GM23338 (cell line): ENCODE data around the gene YIPF4. TPM values are rescaled to one million over a fixed set of nuclear protein-coding genes. Genes with fewer than 3 reads are reported as not detected.

ENCODE experiments used
- ATAC-seq: fragments of 200-7000 bp; cut with Tn5 transposase; 3 replicates; pipeline ENCODE4 v1.9.1; 2020
- DNase-seq: peaks from one replicate; pipeline ENCODE4 v3.0.0-alpha.2; 2015; ENCODE audit warnings: low spot score
- H2AFZ ChIP-seq: fragments of 200-600 bp; sonication (generic); 2 replicates; pipeline ENCODE4 v1.8.0; 2016; ENCODE audit warnings: antibody characterized with exemption, mild to moderate bottlenecking, moderate library complexity
- H3F3A ChIP-seq: fragments of 200-600 bp; sonication (generic); replicated peaks from 2 replicates; pipeline ENCODE4 v1.8.0; 2017; ENCODE audit warnings: antibody characterized with exemption, mixed run types, low read depth
- H3K27ac ChIP-seq: fragments of 200-600 bp; sonication (generic); 2 replicates; pipeline ENCODE4 v1.6.1; 2016; ENCODE audit warnings: low read depth
- H3K27me3 ChIP-seq: fragments of 200-600 bp; sonication (generic); 2 replicates; pipeline ENCODE4 v1.8.0; 2016; ENCODE audit warnings: mild to moderate bottlenecking, mixed run types, moderate library complexity; ENCODE audit not compliant: insufficient read depth
- H3K36me3 ChIP-seq: fragments of 200-600 bp; sonication (generic); 2 replicates; pipeline ENCODE4 v1.8.0; 2016; ENCODE audit warnings: mild to moderate bottlenecking; ENCODE audit not compliant: insufficient read depth
- H3K4me1 ChIP-seq: fragments of 200-600 bp; sonication (generic); 2 replicates; pipeline ENCODE4 v1.8.0; 2016; ENCODE audit warnings: mild to moderate bottlenecking, moderate library complexity; ENCODE audit not compliant: insufficient read depth
- H3K4me2 ChIP-seq: fragments of 200-600 bp; sonication (generic); 2 replicates; pipeline ENCODE4 v1.7.1; 2017; ENCODE audit warnings: mixed run types
- H3K4me3 ChIP-seq: fragments of 200-600 bp; sonication (generic); 2 replicates; pipeline ENCODE4 v1.6.1; 2016; ENCODE audit warnings: mixed run types
- H3K79me2 ChIP-seq: fragments of 200-600 bp; sonication (generic); replicated peaks from 2 replicates; pipeline ENCODE4 v1.8.0; 2017; ENCODE audit warnings: mild to moderate bottlenecking; ENCODE audit not compliant: insufficient read depth
- H3K9me2 ChIP-seq: fragments of 200-600 bp; sonication (generic); 2 replicates; pipeline ENCODE4 v1.8.0; 2017; ENCODE audit not compliant: insufficient read depth
- H4K20me1 ChIP-seq: fragments of 200-600 bp; sonication (generic); replicated peaks from 2 replicates; pipeline ENCODE4 v1.8.0; 2017; ENCODE audit warnings: mild to moderate bottlenecking; ENCODE audit not compliant: insufficient read depth
- H3K27ac Mint-ChIP-seq: 2 replicates; pipeline ENCODE4 v1.8.0; 2020; ENCODE audit warnings: inconsistent platforms, mild to moderate bottlenecking, moderate library complexity, mixed read lengths
- H3K27me3 Mint-ChIP-seq: 3 replicates; pipeline ENCODE4 v1.8.0; 2022; ENCODE audit warnings: low read depth, mild to moderate bottlenecking, moderate library complexity, mixed read lengths, inconsistent platforms; ENCODE audit not compliant: insufficient read depth, poor library complexity
- H3K36me3 Mint-ChIP-seq: 3 replicates; pipeline ENCODE4 v1.8.0; 2021; ENCODE audit warnings: low read depth, mild to moderate bottlenecking, inconsistent platforms, moderate library complexity, mixed read lengths
- H3K4me1 Mint-ChIP-seq: 3 replicates; pipeline ENCODE4 v1.8.0; 2020; ENCODE audit warnings: mild to moderate bottlenecking, inconsistent platforms, mixed read lengths
- H3K4me3 Mint-ChIP-seq: 3 replicates; pipeline ENCODE4 v1.8.0; 2021; ENCODE audit warnings: moderate library complexity, mild to moderate bottlenecking, inconsistent platforms, mixed read lengths
- H3K9me3 Mint-ChIP-seq: 3 replicates; pipeline ENCODE4 v1.8.0; 2020; ENCODE audit warnings: moderate library complexity, mild to moderate bottlenecking, inconsistent platforms, mixed read lengths
- CREB1 ChIP-seq: fragments of 250-450 bp; sonication (Bioruptor Pico); IDR thresholded peaks from 2 replicates; pipeline ENCODE4 v1.5.0; 2020; ENCODE audit warnings: low read depth, mild to moderate bottlenecking, moderate library complexity
- CTCF ChIP-seq, 2 experiments: fragments of 200-600 bp in 1 of 2; sonication (generic) in 1 of 2; conservative IDR thresholded peaks; 2 replicates each; pipeline versions ENCODE4 v1.5.1 to v1.6.1; 2016 to 2017; ENCODE audit warnings: antibody characterized with exemption in 2 of 2, low read depth in 2 of 2, mild to moderate bottlenecking in 2 of 2, moderate library complexity in 1 of 2
- ETS1 ChIP-seq: IDR thresholded peaks from 2 replicates; pipeline ENCODE4 v1.6.1; 2016; ENCODE audit warnings: antibody characterized with exemption
- EZH2 ChIP-seq: fragments of 200-600 bp; sonication (generic); IDR thresholded peaks from one replicate; pipeline ENCODE4 v1.8.0; 2017; ENCODE audit warnings: antibody characterized with exemption, mild to moderate bottlenecking, low read depth; ENCODE audit not compliant: unreplicated experiment
- EZH2phosphoT487 ChIP-seq: fragments of 200-600 bp; sonication (generic); IDR thresholded peaks from one replicate; pipeline ENCODE4 v1.8.1; 2018; ENCODE audit warnings: antibody characterized with exemption; ENCODE audit not compliant: unreplicated experiment
- JUNB ChIP-seq: IDR thresholded peaks from one replicate; pipeline ENCODE4 v1.6.1; 2016; ENCODE audit warnings: antibody characterized with exemption; ENCODE audit not compliant: unreplicated experiment
- NANOG ChIP-seq: IDR thresholded peaks from 2 replicates; pipeline ENCODE4 v1.6.1; 2016; ENCODE audit warnings: antibody characterized with exemption, borderline replicate concordance
- POLR2AphosphoS5 ChIP-seq: IDR thresholded peaks from 2 replicates; pipeline ENCODE4 v1.6.1; 2016; ENCODE audit warnings: antibody characterized with exemption, low read depth
- REST ChIP-seq: IDR thresholded peaks from one replicate; pipeline ENCODE4 v1.6.1; 2018; ENCODE audit warnings: antibody characterized with exemption; ENCODE audit not compliant: unreplicated experiment
- STAT1 ChIP-seq: IDR thresholded peaks from one replicate; pipeline ENCODE4 v1.6.1; 2016; ENCODE audit warnings: antibody characterized with exemption; ENCODE audit not compliant: unreplicated experiment
- ZNF114 ChIP-seq: fragments of 250-450 bp; sonication (Bioruptor Pico); IDR thresholded peaks from 2 replicates; pipeline ENCODE4 v1.5.0; 2020; ENCODE audit warnings: mild to moderate bottlenecking, moderate library complexity
- ZNF331 ChIP-seq: fragments of 250-450 bp; sonication (Bioruptor Pico); IDR thresholded peaks from 2 replicates; pipeline ENCODE4 v1.5.0; 2020; ENCODE audit warnings: low read depth, mild to moderate bottlenecking, moderate library complexity
- ZNF462 ChIP-seq: fragments of 250-450 bp; sonication (Bioruptor Pico); IDR thresholded peaks from 2 replicates; pipeline ENCODE4 v1.5.0; 2020; ENCODE audit warnings: mild to moderate bottlenecking, moderate library complexity
- polyA plus RNA-seq: library from polyadenylated mRNA; unstranded; fragments of >200 nt; fragmentation: Nextera tagmentation; extraction: Ambion mirVana; gene quantifications from 2 replicates; pipeline ENCODE4 v1.2.1, GENCODE V29; 2016
- total RNA-seq: library from RNA; depleted of rRNA; stranded (reverse); fragments of >200 nt; shearing (Covaris generic); gene quantifications from 2 replicates; pipeline ENCODE4 v1.2.3, GENCODE V29; 2014

The YIPF4 gene
- total and polyA plus RNA-seq, 2 experiments from 2014 or later = 14.2 to 24.9 TPM

- H3K4me3 Mint-ChIP-seq = no peak overlapping the region
- H3K27ac Mint-ChIP-seq = no peak overlapping the region
- H3K79me2 ChIP-seq = no peaks in the 10 kb centered on the region
- peaks cover 2% of the 10 kb centered on the region for H3K27me3 Mint-ChIP-seq
- no peak overlapping the region for H2AFZ ChIP-seq
- no peaks in the 10 kb centered on the region for H3F3A ChIP-seq
- no peaks in the 10 kb centered on the region for H3K36me3 Mint-ChIP-seq
- no peak for DNase-seq
- no peaks in the 10 kb centered on the region for H3K27me3 ChIP-seq
- no peak overlapping the region for H3K27ac ChIP-seq
- TF ChIP-seq EZH2phosphoT487 (no peak), ZNF462 (CRISPR knock-in tag) (no peak), STAT1 (no peak), CTCF (conservative IDR thresholded peaks at IDR 0.05; ENCODE audit: low read depth in 2 of 2) (no peak), ZNF114 (no peak), CREB1 (CRISPR knock-in tag) (no peak), POLR2AphosphoS5 (no peak), EZH2 (no peak), ETS1 (no peak), ZNF331 (CRISPR knock-in tag) (no peak), REST (no peak), JUNB (no peak), NANOG (no peak)
- no peaks in the 10 kb centered on the region for H3K4me1 ChIP-seq
- H4K20me1 ChIP-seq = no peaks in the 10 kb centered on the region
- no peak for ATAC-seq
- H3K9me2 ChIP-seq = no peaks in the 10 kb centered on the region
- H3K4me3 ChIP-seq = no peak overlapping the region
- no peaks in the 10 kb centered on the region for H3K36me3 ChIP-seq
- H3K4me1 Mint-ChIP-seq = no peaks in the 10 kb centered on the region
- no peak overlapping the region for H3K4me2 ChIP-seq
- H3K9me3 Mint-ChIP-seq = no peaks in the 10 kb centered on the region
Observed at GRCh38 chr2:32342801-32343200, 65.1 kb downstream of the YIPF4 start.
